ENCODE measurements around the gene HIVEP3. TPM values are rescaled to one million over a fixed set of nuclear protein-coding genes. Genes with fewer than 3 reads are reported as not detected.

Gene HIVEP3
- polyA plus RNA-seq, 1 donor (not counting 4 experiments of a cell fraction or from before 2014, with no cell fraction given), result 1.1 TPM

DNA sequence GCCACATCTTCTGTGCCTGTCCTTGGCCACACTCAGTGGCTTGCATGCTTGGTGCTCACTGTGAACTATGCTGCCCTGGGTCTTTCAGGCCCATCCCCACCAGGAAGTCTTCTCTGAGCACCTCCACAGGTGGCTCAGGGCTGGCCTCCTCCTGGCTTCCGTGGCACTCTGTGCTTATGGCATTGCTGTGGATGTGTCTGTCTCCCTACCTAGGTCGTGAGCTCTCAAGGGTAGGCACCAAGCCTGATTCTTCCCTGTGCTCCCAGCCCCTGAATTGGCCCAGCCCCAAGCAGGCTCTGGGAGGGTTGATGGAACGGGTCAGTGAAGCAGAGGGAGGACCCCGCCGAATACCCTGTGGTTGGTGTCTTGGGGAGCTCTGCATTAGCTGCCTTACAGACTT lies 236.6 kb downstream of the HIVEP3 start:
- H3K4me2 ChIP-seq (ENCODE audit: control insufficient read depth, extremely low read depth, insufficient read depth, low read depth, low read length), result no peak overlapping the region
- H3K9ac ChIP-seq (ENCODE audit: control insufficient read depth, extremely low read depth, insufficient read depth, low read length), result no peak overlapping the region
- no peak overlapping the region for H3K27ac ChIP-seq (ENCODE audit: control insufficient read depth, insufficient read depth, low read length)
- no peak overlapping the region for H3K4me3 ChIP-seq (ENCODE audit: control insufficient read depth in 2 of 3, extremely low read depth in 1 of 3, insufficient read depth in 2 of 3, low read depth in 1 of 3, low read length in 3 of 3)
- peaks cover 60% of the 10 kb centered on the region for H3K4me1 ChIP-seq (ENCODE audit: control insufficient read depth, extremely low read depth, insufficient read depth, low read length)
- FAIRE-seq, result peak; percentile 26
- no peaks in the 10 kb centered on the region for H3K79me2 ChIP-seq (ENCODE audit: control insufficient read depth, insufficient read depth, low read length)
- no peaks in the 10 kb centered on the region for H4K20me1 ChIP-seq (ENCODE audit: control insufficient read depth, extremely low read depth, insufficient read depth, low read length)
- TF ChIP-seq EZH2 (IDR thresholded peaks at IDR 0.05; ENCODE audit: low read length), result no peak
- TF ChIP-seq, protein P1, sequence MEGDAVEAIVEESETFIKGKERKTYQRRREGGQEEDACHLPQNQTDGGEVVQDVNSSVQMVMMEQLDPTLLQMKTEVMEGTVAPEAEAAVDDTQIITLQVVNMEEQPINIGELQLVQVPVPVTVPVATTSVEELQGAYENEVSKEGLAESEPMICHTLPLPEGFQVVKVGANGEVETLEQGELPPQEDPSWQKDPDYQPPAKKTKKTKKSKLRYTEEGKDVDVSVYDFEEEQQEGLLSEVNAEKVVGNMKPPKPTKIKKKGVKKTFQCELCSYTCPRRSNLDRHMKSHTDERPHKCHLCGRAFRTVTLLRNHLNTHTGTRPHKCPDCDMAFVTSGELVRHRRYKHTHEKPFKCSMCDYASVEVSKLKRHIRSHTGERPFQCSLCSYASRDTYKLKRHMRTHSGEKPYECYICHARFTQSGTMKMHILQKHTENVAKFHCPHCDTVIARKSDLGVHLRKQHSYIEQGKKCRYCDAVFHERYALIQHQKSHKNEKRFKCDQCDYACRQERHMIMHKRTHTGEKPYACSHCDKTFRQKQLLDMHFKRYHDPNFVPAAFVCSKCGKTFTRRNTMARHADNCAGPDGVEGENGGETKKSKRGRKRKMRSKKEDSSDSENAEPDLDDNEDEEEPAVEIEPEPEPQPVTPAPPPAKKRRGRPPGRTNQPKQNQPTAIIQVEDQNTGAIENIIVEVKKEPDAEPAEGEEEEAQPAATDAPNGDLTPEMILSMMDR (optimal IDR thresholded peaks at IDR 0.05 in 1 of 3, IDR thresholded peaks at IDR 0.05 in 1 of 3, conservative IDR thresholded peaks at IDR 0.05 in 1 of 3; ENCODE audit: extremely low read depth in 1 of 3, insufficient read depth in 2 of 3, low read length in 3 of 3), result no peak
- no peaks in the 10 kb centered on the region for H3K9me3 ChIP-seq (ENCODE audit: control insufficient read depth, low read depth, low read length)
- no peak overlapping the region for H2AFZ ChIP-seq (ENCODE audit: control insufficient read depth, low read length)
- H3K9me1 ChIP-seq (ENCODE audit: control insufficient read depth, extremely low read depth, insufficient read depth, low read length), result no peaks in the 10 kb centered on the region
- DNase-seq (ENCODE audit: low read depth, low spot score), result no peak
- no peaks in the 10 kb centered on the region for H3K36me3 ChIP-seq (ENCODE audit: control insufficient read depth in 2 of 2, extremely low read depth in 1 of 2, insufficient read depth in 2 of 2, low read length in 2 of 2)
- dilution Hi-C loops (cut with MboI; ENCODE audit: extremely low pct_ligation_motif_present, low sequenced_read_pairs), result no loop called here
- no peaks in the 10 kb centered on the region for H3K27me3 ChIP-seq (ENCODE audit: control insufficient read depth, extremely low read depth, insufficient read depth, low read length)

GRCh38 chr1:41681331-41682098 lies 237.2 kb downstream of the HIVEP3 start:
- no peak overlapping the region for H3K27ac ChIP-seq (ENCODE audit: control insufficient read depth, insufficient read depth, low read length)
- dilution Hi-C loops (cut with MboI; ENCODE audit: extremely low pct_ligation_motif_present, low sequenced_read_pairs), result no loop called here
- no peaks in the 10 kb centered on the region for H4K20me1 ChIP-seq (ENCODE audit: control insufficient read depth, extremely low read depth, insufficient read depth, low read length)
- no peaks in the 10 kb centered on the region for H3K9me3 ChIP-seq (ENCODE audit: control insufficient read depth, low read depth, low read length)
- H3K9ac ChIP-seq (ENCODE audit: control insufficient read depth, extremely low read depth, insufficient read depth, low read length), result no peak overlapping the region
- no peaks in the 10 kb centered on the region for H3K9me1 ChIP-seq (ENCODE audit: control insufficient read depth, extremely low read depth, insufficient read depth, low read length)
- no peaks in the 10 kb centered on the region for H3K36me3 ChIP-seq (ENCODE audit: control insufficient read depth in 2 of 2, extremely low read depth in 1 of 2, insufficient read depth in 2 of 2, low read length in 2 of 2)
- FAIRE-seq (peak; percentile 83), DNase-seq (ENCODE audit: low read depth, low spot score) (no peak)
- H3K79me2 ChIP-seq (ENCODE audit: control insufficient read depth, insufficient read depth, low read length), result no peaks in the 10 kb centered on the region
- no peaks in the 10 kb centered on the region for H3K27me3 ChIP-seq (ENCODE audit: control insufficient read depth, extremely low read depth, insufficient read depth, low read length)
- H3K4me1 ChIP-seq (ENCODE audit: control insufficient read depth, extremely low read depth, insufficient read depth, low read length), result peaks cover 60% of the 10 kb centered on the region
- H2AFZ ChIP-seq (ENCODE audit: control insufficient read depth, low read length), result no peak overlapping the region
- TF ChIP-seq, protein P1 (optimal IDR thresholded peaks at IDR 0.05 in 1 of 3, IDR thresholded peaks at IDR 0.05 in 1 of 3, conservative IDR thresholded peaks at IDR 0.05 in 1 of 3; ENCODE audit: extremely low read depth in 1 of 3, insufficient read depth in 2 of 3, low read length in 3 of 3), result no peak
- no peak for TF ChIP-seq EZH2 (IDR thresholded peaks at IDR 0.05; ENCODE audit: low read length)
- peak overlapping the region; percentile 42 for H3K4me2 ChIP-seq (ENCODE audit: control insufficient read depth, extremely low read depth, insufficient read depth, low read depth, low read length)
- no peak overlapping the region for H3K4me3 ChIP-seq (ENCODE audit: control insufficient read depth in 2 of 3, extremely low read depth in 1 of 3, insufficient read depth in 2 of 3, low read depth in 1 of 3, low read length in 3 of 3)

Measured in keratinocyte (primary cell).